NCI-H82 treated with DMSO at 0.1 percent for 48 hours (cell line): ENCODE measurements around the gene CFHR1.
"Not testable (repeated sequence)": the region's sequence is repeated elsewhere in the genome, so short reads cannot be mapped to it uniquely, and the experiment has no call there.

Experiments
- DNase-seq: peaks from one replicate; lab custom pipeline; 2025; ENCODE audit not compliant: unreplicated experiment; lab: John Stamatoyannopoulos, UW

Gene CFHR1

GRCh38 chr1:196819531-196819930, at the start of gene CFHR1:
Gene CFHR1, plus strand, starts transcription at chr1:196819731. Its CDS starts 114 bp downstream, at chr1:196819845.
- not testable (repeated sequence) for DNase-seq

- DNase-seq = not testable (repeated sequence)
These were observed 49.7 kb upstream of the CFHR1 start for GRCh38 chr1:196769823-196770222.

- DNase-seq = no peak
These were observed 45.8 kb upstream of the CFHR1 start for GRCh38 chr1:196773713-196774112.

GRCh38 chr1:196774175-196774574, 45.4 kb upstream of the CFHR1 start:
- DNase-seq = no peak

- no peak for DNase-seq
These were observed 44.9 kb upstream of the CFHR1 start, which contains the start of gene CFHR3 for GRCh38 chr1:196774603-196775002. Gene CFHR3, plus strand, starts transcription at chr1:196774840. Its CDS starts 47 bp downstream, at chr1:196774887.

GRCh38 chr1:196777603-196778002, 41.9 kb upstream of the CFHR1 start:
- no peak for DNase-seq

- DNase-seq = no peak
These were observed 40.4 kb upstream of the CFHR1 start for GRCh38 chr1:196779093-196779492.

- not testable (repeated sequence) for DNase-seq
These were observed 28.3 kb upstream of the CFHR1 start for GRCh38 chr1:196791252-196791651.

GRCh38 chr1:196794103-196794502, 25.4 kb upstream of the CFHR1 start:
- DNase-seq = not testable (repeated sequence)

- DNase-seq = no peak
These were observed 21.6 kb upstream of the CFHR1 start for GRCh38 chr1:196797891-196798290.

GRCh38 chr1:196801920-196802319, 17.6 kb upstream of the CFHR1 start:
- DNase-seq = not testable (repeated sequence)

GRCh38 chr1:196808529-196809235, 10.8 kb upstream of the CFHR1 start:
- DNase-seq = no peak

- DNase-seq = not testable (repeated sequence)
These were observed 2.1 kb upstream of the CFHR1 start for GRCh38 chr1:196817442-196817841.

- DNase-seq = peak; percentile 33
These were observed 8.3 kb downstream of the CFHR1 start for GRCh38 chr1:196827860-196828259.

- DNase-seq = not testable (repeated sequence)
These were observed 30.3 kb downstream of the CFHR1 start for GRCh38 chr1:196849613-196850492.

GRCh38 chr1:196856053-196856452, 36.5 kb downstream of the CFHR1 start:
- DNase-seq = no peak

GRCh38 chr1:196857188-196857587, 37.7 kb downstream of the CFHR1 start:
- DNase-seq = no peak

- no peak for DNase-seq
These were observed 39.3 kb downstream of the CFHR1 start for GRCh38 chr1:196858811-196859210.

GRCh38 chr1:196860323-196860884, 40.9 kb downstream of the CFHR1 start:
- no peak for DNase-seq

- DNase-seq = no peak
These were observed 41.9 kb downstream of the CFHR1 start for GRCh38 chr1:196861429-196861828.

- no peak for DNase-seq
These were observed 47.4 kb downstream of the CFHR1 start for GRCh38 chr1:196866974-196867373.

- DNase-seq = no peak
These were observed 53.9 kb downstream of the CFHR1 start for GRCh38 chr1:196873385-196873784.
